NCI-H2196 treated with DMSO at 0.1 percent for 48 hours (cell line): ENCODE results near the gene RGMA.
"Not testable (repeated sequence)": the region's sequence is repeated elsewhere in the genome, so short reads cannot be mapped to it uniquely, and the experiment has no call there.

ENCODE experiments used
- DNase-seq: peaks from one replicate; lab custom pipeline; 2025; ENCODE audit not compliant: unreplicated experiment; lab: John Stamatoyannopoulos, UW

Gene RGMA

DNA sequence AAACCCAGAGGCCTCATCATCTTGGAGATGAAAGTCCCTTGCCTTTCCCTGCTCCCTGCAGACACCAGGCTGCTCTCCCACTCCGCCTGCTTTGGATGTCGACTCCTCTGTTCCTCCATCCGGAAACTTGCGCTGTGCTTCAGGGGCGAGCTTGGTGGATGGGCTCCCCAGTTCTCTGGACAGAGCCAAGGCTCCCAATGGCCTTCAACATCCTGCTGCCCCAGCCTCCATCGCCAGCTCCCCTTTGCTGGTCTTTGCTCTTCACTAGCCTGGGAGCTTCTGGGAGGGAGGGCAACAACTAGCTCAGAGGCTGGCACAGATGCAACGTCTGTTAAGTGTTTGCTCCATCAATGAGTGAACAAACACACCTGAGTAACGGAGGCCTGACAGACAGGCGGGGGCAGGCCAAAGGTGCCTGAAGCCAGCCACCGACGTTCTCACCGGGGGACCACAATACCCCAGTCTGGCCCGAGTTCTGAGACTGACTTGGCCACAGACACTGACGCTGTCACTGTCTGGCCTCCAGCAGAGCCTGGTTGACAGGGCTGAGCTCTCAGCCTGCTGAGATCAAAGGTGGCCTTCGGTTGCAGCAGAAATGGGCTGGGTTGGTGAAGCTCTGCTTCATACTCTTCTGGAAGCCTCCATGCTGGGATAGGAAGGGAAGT is 39.0 kb downstream of the RGMA start:
- no peak for DNase-seq

- no peak for DNase-seq
These were observed 39.8 kb downstream of the RGMA start for GRCh38 chr15:93049233-93049632.

DNA sequence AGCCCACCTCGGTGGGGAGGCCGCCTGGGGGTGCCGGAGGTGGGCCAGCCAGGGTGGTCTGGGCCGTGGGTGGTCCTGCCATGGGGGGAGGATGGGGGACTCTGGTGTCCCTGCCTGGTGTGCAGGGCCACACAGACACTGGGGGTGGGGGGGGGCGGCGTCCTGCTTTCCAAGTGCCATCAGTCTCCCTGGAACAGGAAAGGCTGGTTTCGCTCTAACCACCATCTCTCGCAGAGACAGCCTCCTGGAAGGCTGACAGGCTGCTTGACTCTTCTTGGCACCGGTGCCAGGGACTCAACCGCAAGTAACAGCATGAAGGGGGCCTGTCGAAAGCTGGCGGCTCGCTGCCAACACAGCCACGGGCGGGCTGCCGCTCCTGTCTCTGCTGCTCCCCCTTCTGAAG is 40.3 kb downstream of the RGMA start:
- no peak for DNase-seq

DNA sequence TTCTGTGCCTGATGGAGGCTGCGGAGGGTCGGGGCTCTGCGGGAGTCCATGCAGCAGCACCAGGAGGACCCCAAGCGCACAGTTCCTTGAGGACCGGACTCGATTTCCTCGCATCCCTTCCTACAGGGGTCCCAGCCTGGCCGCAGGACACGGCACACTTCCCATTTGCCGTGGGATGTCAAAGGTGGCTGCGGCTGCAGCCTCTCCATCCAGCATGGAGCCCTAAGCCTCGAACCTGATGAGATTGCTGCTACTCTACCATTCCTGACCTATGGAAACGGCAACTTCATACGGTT is 40.6 kb downstream of the RGMA start:
- no peak for DNase-seq

- DNase-seq: no peak
These were observed 41.2 kb downstream of the RGMA start for GRCh38 chr15:93047621-93048425.

- no peak for DNase-seq
These were observed 42.3 kb downstream of the RGMA start for GRCh38 chr15:93046721-93047120.

- no peak for DNase-seq
These were observed 42.9 kb downstream of the RGMA start for GRCh38 chr15:93046120-93046519.

- DNase-seq: no peak
These were observed 43.7 kb downstream of the RGMA start for GRCh38 chr15:93045191-93045785.

DNA sequence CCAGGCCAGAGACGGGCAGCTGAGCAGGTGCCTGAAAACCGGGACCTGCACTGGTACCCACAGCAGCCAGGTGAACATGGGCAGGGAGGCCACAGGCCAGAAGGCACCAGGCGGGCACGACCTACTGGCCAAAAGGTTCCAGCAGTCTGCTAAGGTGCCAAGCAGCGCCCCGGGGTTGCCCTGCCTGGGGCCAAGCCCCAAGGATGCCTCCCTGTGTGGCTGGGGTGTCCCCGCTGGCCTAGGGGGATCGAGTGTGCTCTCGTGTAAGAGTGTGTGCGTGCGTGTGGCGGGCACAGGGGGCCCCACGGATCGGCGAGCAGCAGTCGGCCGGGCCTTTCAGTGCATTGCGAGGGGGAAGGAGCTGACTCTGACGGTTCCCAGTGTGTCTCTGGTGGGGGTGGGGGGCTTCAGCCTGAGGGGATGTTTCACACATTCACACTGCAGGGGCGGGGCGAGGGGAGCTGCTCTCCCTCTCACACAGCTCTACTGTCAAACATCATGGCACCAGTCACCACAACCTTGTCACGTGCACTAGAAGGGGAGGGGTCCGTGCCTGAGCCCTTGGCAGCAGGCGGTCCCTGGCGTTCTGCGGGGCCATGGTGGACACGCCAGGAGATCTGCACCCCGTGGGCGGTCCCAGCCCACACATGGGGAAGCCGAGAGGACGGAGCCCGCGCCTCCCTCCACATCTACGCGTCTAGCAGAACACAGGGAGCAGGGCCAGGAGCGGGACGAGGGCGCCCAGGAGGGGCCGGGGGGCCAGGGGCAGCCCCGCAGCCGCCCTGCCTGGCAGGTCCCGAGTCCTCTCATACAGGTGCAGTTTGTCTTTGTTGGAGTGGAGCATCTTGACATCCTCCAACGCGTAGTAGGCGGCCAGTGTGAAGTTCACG is 44.5 kb downstream of the RGMA start:
- DNase-seq: no peak

DNA sequence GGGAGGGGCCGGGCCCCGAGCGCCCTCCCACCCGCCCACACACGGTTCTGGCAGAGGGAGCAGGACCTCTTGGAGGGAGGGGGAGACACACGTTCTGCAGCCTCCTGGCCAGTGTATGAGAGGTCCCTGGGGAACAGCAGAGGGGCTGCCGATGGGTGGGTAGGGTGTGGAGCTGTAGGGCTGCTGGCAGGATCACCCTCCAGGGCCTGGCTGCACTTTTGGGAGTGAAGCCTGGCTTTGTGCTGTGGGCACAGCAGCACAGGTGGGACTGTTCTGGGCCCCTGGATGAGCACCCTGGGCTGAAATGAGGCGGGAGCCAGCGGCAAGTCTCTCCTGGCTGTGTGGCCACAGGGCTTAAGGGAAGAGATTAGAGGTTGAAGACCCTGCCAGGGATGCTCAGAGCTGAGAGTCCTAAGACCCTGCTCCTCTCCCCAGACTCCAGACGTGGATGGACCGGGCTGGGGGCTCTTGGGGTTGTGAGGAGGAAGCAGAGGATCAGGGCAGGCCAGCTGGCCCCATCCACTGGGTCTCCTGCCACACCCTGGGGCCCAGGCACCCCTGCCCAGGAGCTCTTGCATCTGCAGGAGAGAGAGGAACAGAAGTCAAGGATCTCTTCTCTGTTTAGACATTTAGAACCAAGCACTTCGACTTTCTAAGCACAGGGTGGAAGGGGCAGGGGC is 45.2 kb downstream of the RGMA start:
- no peak for DNase-seq

DNA sequence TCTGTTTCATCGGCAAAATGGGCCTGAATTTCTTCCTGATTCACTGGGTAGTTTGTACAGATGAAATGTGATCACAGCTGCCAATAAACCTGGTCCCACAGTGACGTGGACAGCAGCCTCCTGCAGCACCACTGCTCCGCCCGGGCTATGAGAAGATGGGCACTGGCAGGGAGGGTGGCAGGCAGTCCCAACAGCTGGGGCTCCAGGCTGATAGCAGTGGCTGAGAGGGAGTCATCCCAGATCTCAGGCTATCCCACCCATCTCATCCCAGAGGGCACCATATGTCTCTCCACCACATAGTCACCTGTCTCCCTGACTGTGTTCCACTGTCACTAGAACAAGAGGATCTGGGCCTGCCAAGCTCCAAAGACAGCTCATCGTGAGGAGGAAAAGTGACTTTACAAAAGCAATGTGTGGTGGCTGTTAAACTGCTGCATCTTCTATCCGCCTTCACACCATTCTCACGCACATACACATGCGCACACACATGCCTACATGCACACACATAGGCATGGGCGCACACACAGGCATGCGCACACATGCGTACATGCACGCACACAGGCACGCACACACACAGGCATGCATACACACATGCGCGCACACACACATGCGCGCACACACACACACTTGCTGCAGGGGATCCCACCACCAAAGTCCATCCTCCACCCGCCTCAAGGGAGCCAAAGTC is 46.2 kb downstream of the RGMA start:
- DNase-seq: no peak

- DNase-seq: no peak
These were observed 46.8 kb downstream of the RGMA start for GRCh38 chr15:93042211-93042610.

DNA sequence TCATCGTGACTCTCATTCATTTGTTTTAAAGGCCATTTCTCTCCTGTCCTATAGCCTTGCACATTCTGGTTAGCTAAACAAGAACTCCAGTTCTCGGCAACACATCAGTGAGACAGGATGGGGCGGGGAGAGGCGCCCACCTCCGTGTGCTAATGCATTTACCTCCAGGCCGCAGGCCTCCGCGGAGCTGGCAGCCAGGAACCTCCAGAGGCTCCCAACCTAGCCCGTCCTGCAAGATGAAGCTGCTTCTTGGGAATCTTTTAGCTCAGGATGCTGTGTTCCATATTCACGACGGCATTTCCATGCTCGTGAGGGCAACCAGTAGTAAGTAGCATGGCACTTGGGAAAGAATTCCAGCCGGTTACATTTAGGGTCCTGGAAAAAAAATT is 47.9 kb downstream of the RGMA start:
- no peak for DNase-seq

GRCh38 chr15:93040288-93041158 is 48.5 kb downstream of the RGMA start:
- no peak for DNase-seq

DNA sequence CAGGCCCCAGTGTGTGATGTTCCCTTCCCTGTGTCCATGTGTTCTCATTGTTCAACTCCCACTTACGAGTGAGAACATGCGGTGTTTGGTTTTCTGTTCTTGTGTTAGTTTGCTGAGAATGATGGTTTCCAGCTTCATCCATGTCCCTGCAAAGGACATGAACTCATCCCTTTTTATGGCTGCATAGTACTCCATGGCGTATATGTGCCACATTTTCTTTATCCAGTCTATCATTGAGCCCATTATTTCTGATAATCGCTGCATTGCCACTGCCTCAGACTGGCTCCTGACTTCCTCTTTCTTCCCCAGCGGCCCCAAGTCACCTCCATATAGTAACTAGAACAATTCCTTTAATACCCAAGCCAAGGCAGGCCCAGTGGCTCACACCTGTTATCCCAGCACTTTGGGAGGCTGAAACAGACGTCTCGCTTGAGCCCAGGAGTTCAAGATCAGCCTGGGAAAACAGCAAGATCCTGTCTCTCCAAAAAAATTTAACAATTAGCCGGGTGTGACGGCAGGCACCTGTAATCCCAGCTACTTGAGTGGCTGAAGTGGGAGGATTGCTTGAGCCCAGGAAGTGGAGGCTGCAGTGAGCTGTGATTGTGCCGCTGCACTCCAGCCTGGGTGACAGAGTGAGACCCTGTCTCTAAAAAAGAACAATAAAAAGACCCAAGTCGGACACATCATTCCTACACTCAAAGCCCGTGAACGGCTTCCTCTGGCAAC is 49.3 kb downstream of the RGMA start:
- DNase-seq: not testable (repeated sequence)

GRCh38 chr15:93037820-93038705 is 50.9 kb downstream of the RGMA start:
- no peak for DNase-seq

GRCh38 chr15:93036951-93037819 is 51.8 kb downstream of the RGMA start:
- no peak for DNase-seq
